Neural cell (in vitro differentiated cells): ENCODE results near the gene CIBAR2. TPM values are rescaled to one million over a fixed set of nuclear protein-coding genes. Genes with fewer than 3 reads are reported as not detected.

Experiments used
- H2AFZ ChIP-seq: fragments of 200-600, 300-800 bp; sonication (generic), shearing (Covaris generic); 2 replicates; pipeline ENCODE4 v1.6.0; 2014; ENCODE audit warnings: low read depth, mild to moderate bottlenecking, antibody characterized with exemption, low read length, moderate library complexity
- H3F3A ChIP-seq: fragments of 200-600 bp; shearing (Covaris generic); 2 replicates; pipeline ENCODE4 v1.6.1; 2016; ENCODE audit warnings: mild to moderate bottlenecking, moderate library complexity, mixed read lengths, antibody characterized with exemption, low read length; ENCODE audit not compliant: insufficient read depth, poor library complexity, severe bottlenecking
- H3K27ac ChIP-seq: fragments of 200-600, 300-800 bp; sonication (generic), shearing (Covaris generic); 2 replicates; pipeline ENCODE4 v1.5.1; 2014; ENCODE audit warnings: mild to moderate bottlenecking, low read length, moderate library complexity
- H3K27me3 ChIP-seq: fragments of 300-800, 200-600 bp; sonication (generic), shearing (Covaris generic); 2 replicates; pipeline ENCODE4 v1.6.0; 2014; ENCODE audit warnings: mild to moderate bottlenecking, low read depth, low read length, moderate library complexity; ENCODE audit not compliant: insufficient read depth
- H3K36me3 ChIP-seq: fragments of 300-800, 200-600 bp; sonication (generic), shearing (Covaris generic); 2 replicates; pipeline ENCODE4 v1.5.1; 2014; ENCODE audit warnings: mild to moderate bottlenecking, antibody characterized with exemption, low read length, moderate library complexity; ENCODE audit not compliant: insufficient read depth
- H3K4me2 ChIP-seq: fragments of 300-800, 200-600 bp; sonication (generic), shearing (Covaris generic); 2 replicates; pipeline ENCODE4 v1.6.0; 2014; ENCODE audit warnings: mild to moderate bottlenecking, low read length
- H3K4me3 ChIP-seq: fragments of 300-800, 200-600 bp; sonication (generic), shearing (Covaris generic); 2 replicates; pipeline ENCODE4 v1.5.1; 2014; ENCODE audit warnings: mild to moderate bottlenecking, low read length, moderate library complexity
- H3K79me2 ChIP-seq: fragments of 200-600 bp; shearing (Covaris generic); replicated peaks from 2 replicates; pipeline ENCODE4 v1.6.0; 2014; ENCODE audit warnings: mild to moderate bottlenecking, low read length, moderate library complexity; ENCODE audit not compliant: insufficient read depth
- H3K9ac ChIP-seq: fragments of 300-800, 200-600 bp; sonication (generic), shearing (Covaris generic); 2 replicates; pipeline ENCODE4 v1.6.1; 2016; ENCODE audit warnings: mild to moderate bottlenecking, low read length, mixed read lengths
- H3K9me2 ChIP-seq: fragments of 200-600 bp; shearing (Covaris generic); 2 replicates; pipeline ENCODE4 v1.6.1; 2016; ENCODE audit warnings: mild to moderate bottlenecking, low read length, mixed read lengths; ENCODE audit not compliant: insufficient read depth
- H3K9me3 ChIP-seq: fragments of 200-600, 300-800 bp; sonication (generic), shearing (Covaris generic); 2 replicates; pipeline ENCODE4 v1.6.1; 2016; ENCODE audit warnings: mild to moderate bottlenecking, mixed run types, low read length, moderate library complexity, mixed read lengths
- H4K20me1 ChIP-seq: fragments of 200-600 bp; shearing (Covaris generic); 2 replicates; pipeline ENCODE4 v1.6.1; 2016; ENCODE audit warnings: mild to moderate bottlenecking, mixed run types; ENCODE audit not compliant: insufficient read depth
- CTCF ChIP-seq: fragments of 450-650 bp; IDR thresholded peaks from 2 replicates; pipeline ENCODE4 v1.5.1; 2014; ENCODE audit warnings: antibody characterized with exemption, mild to moderate bottlenecking, moderate library complexity; ENCODE audit not compliant: poor library complexity, severe bottlenecking
- EP300 ChIP-seq: fragments of 450-650 bp; conservative IDR thresholded peaks from 2 replicates; pipeline ENCODE4 v1.6.1; 2014; ENCODE audit warnings: antibody characterized with exemption, mild to moderate bottlenecking, moderate library complexity; ENCODE audit not compliant: poor library complexity, severe bottlenecking
- EZH2 ChIP-seq: fragments of 200-600, 300-800 bp; shearing (Covaris generic), sonication (generic); IDR thresholded peaks from 2 replicates; pipeline ENCODE4 v1.6.1; 2014; ENCODE audit warnings: antibody characterized with exemption, low read length, borderline replicate concordance, mild to moderate bottlenecking; ENCODE audit not compliant: insufficient read depth, poor library complexity, severe bottlenecking
- MXI1 ChIP-seq: fragments of 450-650 bp; conservative IDR thresholded peaks from 2 replicates; pipeline ENCODE4 v1.6.1; 2014; ENCODE audit warnings: antibody characterized with exemption, mild to moderate bottlenecking; ENCODE audit not compliant: poor library complexity, severe bottlenecking
- POLR2AphosphoS5 ChIP-seq: IDR thresholded peaks from 2 replicates; pipeline ENCODE4 v1.6.1; 2012
- RAD21 ChIP-seq: fragments of 450-650 bp; conservative IDR thresholded peaks from 2 replicates; pipeline ENCODE4 v1.6.1; 2014; ENCODE audit warnings: antibody characterized with exemption, mild to moderate bottlenecking, moderate library complexity
- REST ChIP-seq: IDR thresholded peaks from 2 replicates; pipeline ENCODE4 v1.6.1; 2012; ENCODE audit warnings: borderline replicate concordance
- SMC3 ChIP-seq: fragments of 450-650 bp; conservative IDR thresholded peaks from 2 replicates; pipeline ENCODE4 v1.6.1; 2014; ENCODE audit warnings: antibody characterized with exemption, mild to moderate bottlenecking, moderate library complexity; ENCODE audit not compliant: poor library complexity
- TAF1 ChIP-seq: IDR thresholded peaks from 2 replicates; pipeline ENCODE4 v1.6.1; 2012; ENCODE audit warnings: low read depth
- polyA plus RNA-seq: library from polyadenylated mRNA; depleted of rRNA; stranded (reverse); fragments of >200 nt; gene quantifications from 2 replicates; pipeline ENCODE4 v1.2.3, GENCODE V29; 2014

The CIBAR2 gene
- polyA plus RNA-seq, 1 donor from 2014 or later = not detected

- H2AFZ ChIP-seq = no peak overlapping the region
- no peak overlapping the region for H3K9ac ChIP-seq
- H3K4me3 ChIP-seq = no peak overlapping the region
- no peaks in the 10 kb centered on the region for H3K27me3 ChIP-seq
- H3F3A ChIP-seq = no peaks in the 10 kb centered on the region
- H3K79me2 ChIP-seq = no peaks in the 10 kb centered on the region
- no peaks in the 10 kb centered on the region for H3K9me3 ChIP-seq
- H3K9me2 ChIP-seq = no peaks in the 10 kb centered on the region
- H4K20me1 ChIP-seq = no peaks in the 10 kb centered on the region
- TF ChIP-seq EP300 (no peak), TAF1 (no peak)
- no peak overlapping the region for H3K4me2 ChIP-seq
- H3K27ac ChIP-seq = no peak overlapping the region
- no peaks in the 10 kb centered on the region for H3K36me3 ChIP-seq
Measured at GRCh38 chr16:85062845-85063244, 49.4 kb downstream of the CIBAR2 start.

DNA sequence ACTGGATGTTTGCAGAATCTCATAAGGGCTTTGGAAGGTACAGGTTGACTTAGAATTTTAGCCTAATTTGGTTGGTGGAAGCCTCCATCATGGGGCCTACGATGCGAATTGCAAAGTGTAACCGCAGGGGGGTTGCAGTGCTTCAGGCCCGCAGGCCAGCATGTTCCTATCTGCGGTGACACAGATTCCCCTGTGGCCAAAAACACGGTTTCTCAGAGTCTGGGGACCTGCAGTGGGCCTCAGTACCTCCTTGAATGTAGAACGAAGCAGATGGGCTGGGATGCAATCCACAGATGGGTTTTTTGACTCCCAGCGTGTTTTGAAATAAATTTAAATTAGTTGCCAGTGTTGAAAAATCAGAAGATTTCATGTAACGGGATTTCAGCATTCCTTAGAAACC is 49.9 kb downstream of the CIBAR2 start:
- no peak overlapping the region for H3K9ac ChIP-seq
- H3K27me3 ChIP-seq = no peaks in the 10 kb centered on the region
- no peak overlapping the region for H3K4me3 ChIP-seq
- no peak for TF ChIP-seq MXI1
- no peak for TF ChIP-seq RAD21
- no peak for TF ChIP-seq EZH2
- TF ChIP-seq EP300 = no peak
- TF ChIP-seq REST = no peak
- no peak for TF ChIP-seq CTCF
- no peak for TF ChIP-seq POLR2AphosphoS5
- TF ChIP-seq TAF1 = no peak
- no peak for TF ChIP-seq SMC3
- H3K36me3 ChIP-seq = no peaks in the 10 kb centered on the region
- no peak overlapping the region for H3K4me2 ChIP-seq
- H3K79me2 ChIP-seq = no peaks in the 10 kb centered on the region
- no peaks in the 10 kb centered on the region for H3F3A ChIP-seq
- H3K9me2 ChIP-seq = no peaks in the 10 kb centered on the region
- H3K9me3 ChIP-seq = no peaks in the 10 kb centered on the region
- no peak overlapping the region for H2AFZ ChIP-seq
- no peak overlapping the region for H3K27ac ChIP-seq
- no peaks in the 10 kb centered on the region for H4K20me1 ChIP-seq

DNA sequence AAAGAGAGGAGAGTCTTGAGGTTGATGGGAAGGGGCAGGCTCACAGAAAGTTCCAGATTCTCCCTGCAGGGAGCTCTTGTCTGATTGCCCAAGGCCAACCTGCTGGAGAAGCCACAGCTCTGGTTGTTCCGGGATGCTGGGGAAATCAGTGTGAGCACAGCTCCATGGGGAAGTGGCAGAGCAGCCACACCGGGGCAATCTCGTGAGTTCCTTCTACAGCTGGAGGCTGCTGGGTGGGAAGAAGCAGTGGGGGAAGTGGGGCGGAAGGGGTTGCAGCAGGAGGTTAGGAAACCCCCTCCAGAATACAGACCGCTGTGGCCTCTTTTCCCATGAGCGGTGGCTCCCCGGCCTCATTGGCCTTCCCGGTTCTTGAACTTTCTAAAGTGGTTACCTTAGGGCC is 50.7 kb downstream of the CIBAR2 start:
- H3K4me2 ChIP-seq = no peak overlapping the region
- no peaks in the 10 kb centered on the region for H3K9me2 ChIP-seq
- no peaks in the 10 kb centered on the region for H3F3A ChIP-seq
- H2AFZ ChIP-seq = no peak overlapping the region
- no peaks in the 10 kb centered on the region for H3K79me2 ChIP-seq
- no peaks in the 10 kb centered on the region for H3K36me3 ChIP-seq
- H3K9ac ChIP-seq = no peak overlapping the region
- no peak for TF ChIP-seq MXI1
- no peak for TF ChIP-seq CTCF
- no peak for TF ChIP-seq RAD21
- no peak for TF ChIP-seq TAF1
- TF ChIP-seq SMC3 = no peak
- H3K4me3 ChIP-seq = no peak overlapping the region
- H3K27me3 ChIP-seq = no peaks in the 10 kb centered on the region
- H3K27ac ChIP-seq = no peak overlapping the region
- H4K20me1 ChIP-seq = no peaks in the 10 kb centered on the region
- H3K9me3 ChIP-seq = no peaks in the 10 kb centered on the region
